EL (cell line): ENCODE measurements around the gene TMEM205.

Source experiments
- DNase-seq: peaks from one replicate; pipeline ENCODE4 v3.0.0-alpha.2; 2016

Gene TMEM205

GRCh38 chr19:11295665-11296245 is 50.3 kb downstream of the TMEM205 start, which contains the start of gene TSPAN16:
TSS of gene TSPAN16 (plus strand) at chr19:11296160. CDS start at chr19:11296298, 138 bp downstream.
- DNase-seq: no peak

DNA sequence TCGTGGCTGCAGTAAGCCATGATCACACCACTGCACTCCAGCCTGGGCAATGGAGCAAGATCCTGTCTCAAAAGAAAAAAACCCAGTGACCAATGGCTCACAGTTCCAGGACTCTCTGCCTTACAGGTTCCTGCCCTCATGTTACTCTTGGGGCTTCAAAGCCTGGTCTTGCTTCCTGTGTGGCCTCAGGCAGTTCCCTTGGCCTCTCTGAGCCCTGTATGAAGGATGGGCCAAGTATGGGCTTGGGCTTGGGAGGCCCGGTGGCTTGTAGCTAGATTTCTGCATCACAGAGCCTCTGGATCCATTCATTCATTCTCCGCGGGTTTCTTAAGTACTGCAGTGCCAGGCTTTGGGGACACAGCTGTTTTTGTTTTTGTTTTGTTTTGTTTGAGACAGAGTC is 50.9 kb downstream of the TMEM205 start:
- DNase-seq: no peak

GRCh38 chr19:11293433-11294389 is 52.4 kb downstream of the TMEM205 start:
- DNase-seq: peak; percentile 96
